Peyer's patch (tissue), 4 donors: ENCODE results near the gene LINGO3.

Experiments
- POLR2A ChIP-seq, 2 donors: fragments of 450-650 bp; IDR thresholded peaks; one replicate each; pipeline ENCODE4 v1.5.1; 2017; ENCODE audit warnings: antibody characterized with exemption in 2 of 2, mild to moderate bottlenecking in 2 of 2, moderate library complexity in 2 of 2
- TF ChIP-seq, protein P1 (sequence below), 6 experiments: fragments of 450-650 bp in 4 of 6; fragments of 200-600 bp in 2 of 6; sonication (generic) in 1 of 6; IDR thresholded peaks; one replicate each; pipeline ENCODE4 v1.5.1; 2017 to 2019; ENCODE audit warnings: antibody characterized with exemption in 6 of 6, mild to moderate bottlenecking in 3 of 6, moderate library complexity in 1 of 6

DNA sequence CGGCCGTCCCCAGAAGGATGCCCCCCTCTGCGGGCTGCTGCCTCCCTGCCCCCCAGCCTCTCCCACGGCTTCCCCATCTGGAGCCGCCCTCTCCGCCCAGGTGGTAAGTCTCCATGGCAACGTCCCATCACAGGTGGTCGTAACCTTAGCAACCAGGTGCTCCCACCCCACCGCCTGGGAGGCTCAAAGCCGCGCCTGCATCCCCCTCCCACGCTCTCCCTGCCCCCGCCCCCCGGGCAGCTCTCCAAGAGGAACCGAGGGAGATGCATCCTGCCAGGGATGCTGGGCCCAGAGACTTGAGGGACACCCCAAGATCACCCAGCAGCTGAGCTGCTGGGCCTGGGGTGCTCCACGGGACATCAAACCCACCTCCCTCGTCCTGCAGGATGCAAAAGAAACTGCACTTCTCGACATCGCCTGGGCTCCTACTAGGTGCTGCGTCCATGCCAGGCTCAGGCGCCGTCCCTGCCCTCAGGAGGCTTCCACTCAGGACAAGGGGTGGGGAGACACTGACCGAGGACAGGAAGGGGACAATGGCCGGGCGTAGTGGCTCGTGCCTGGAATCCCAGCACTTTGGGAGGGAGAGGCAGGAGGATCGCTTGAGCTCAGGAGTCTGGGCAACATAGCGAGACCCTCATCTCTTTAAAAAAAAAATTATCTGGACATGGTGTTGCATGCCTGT is 5.0 kb upstream of the LINGO3 start:
- no peak for TF ChIP-seq POLR2A (IDR thresholded peaks at IDR 0.05)
- TF ChIP-seq, protein P1, sequence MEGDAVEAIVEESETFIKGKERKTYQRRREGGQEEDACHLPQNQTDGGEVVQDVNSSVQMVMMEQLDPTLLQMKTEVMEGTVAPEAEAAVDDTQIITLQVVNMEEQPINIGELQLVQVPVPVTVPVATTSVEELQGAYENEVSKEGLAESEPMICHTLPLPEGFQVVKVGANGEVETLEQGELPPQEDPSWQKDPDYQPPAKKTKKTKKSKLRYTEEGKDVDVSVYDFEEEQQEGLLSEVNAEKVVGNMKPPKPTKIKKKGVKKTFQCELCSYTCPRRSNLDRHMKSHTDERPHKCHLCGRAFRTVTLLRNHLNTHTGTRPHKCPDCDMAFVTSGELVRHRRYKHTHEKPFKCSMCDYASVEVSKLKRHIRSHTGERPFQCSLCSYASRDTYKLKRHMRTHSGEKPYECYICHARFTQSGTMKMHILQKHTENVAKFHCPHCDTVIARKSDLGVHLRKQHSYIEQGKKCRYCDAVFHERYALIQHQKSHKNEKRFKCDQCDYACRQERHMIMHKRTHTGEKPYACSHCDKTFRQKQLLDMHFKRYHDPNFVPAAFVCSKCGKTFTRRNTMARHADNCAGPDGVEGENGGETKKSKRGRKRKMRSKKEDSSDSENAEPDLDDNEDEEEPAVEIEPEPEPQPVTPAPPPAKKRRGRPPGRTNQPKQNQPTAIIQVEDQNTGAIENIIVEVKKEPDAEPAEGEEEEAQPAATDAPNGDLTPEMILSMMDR (IDR thresholded peaks at IDR 0.05) = no peak
